GM10248 (cell line): ENCODE results near the gene DLGAP1.

Source experiments
- CTCF ChIA-PET: fragments of 300-600 bp; sonication (Branson Sonifier 250); formaldehyde crosslinking; extraction: SDS; loops from one replicate; lab custom pipeline; 2021; ENCODE audit warnings: antibody characterized with exemption; lab: Yijun Ruan, JAX
- POLR2A ChIA-PET: fragments of 350-650 bp; sonication (Branson Sonifier 250); formaldehyde crosslinking; extraction: SDS; loops from one replicate; lab custom pipeline; 2020; ENCODE audit warnings: antibody characterized with exemption; lab: Yijun Ruan, JAX
- DNase-seq: peaks from one replicate; pipeline ENCODE4 v3.0.0; 2012; ENCODE audit errors: extremely low spot score
- TF ChIP-seq, protein P1 (sequence below): IDR thresholded peaks from 2 replicates; pipeline ENCODE4 v1.5.1; 2012; ENCODE audit warnings: mild to moderate bottlenecking, low read depth; ENCODE audit errors: extremely low read depth, missing control alignments, control extremely low read depth

DLGAP1 gene

DNA sequence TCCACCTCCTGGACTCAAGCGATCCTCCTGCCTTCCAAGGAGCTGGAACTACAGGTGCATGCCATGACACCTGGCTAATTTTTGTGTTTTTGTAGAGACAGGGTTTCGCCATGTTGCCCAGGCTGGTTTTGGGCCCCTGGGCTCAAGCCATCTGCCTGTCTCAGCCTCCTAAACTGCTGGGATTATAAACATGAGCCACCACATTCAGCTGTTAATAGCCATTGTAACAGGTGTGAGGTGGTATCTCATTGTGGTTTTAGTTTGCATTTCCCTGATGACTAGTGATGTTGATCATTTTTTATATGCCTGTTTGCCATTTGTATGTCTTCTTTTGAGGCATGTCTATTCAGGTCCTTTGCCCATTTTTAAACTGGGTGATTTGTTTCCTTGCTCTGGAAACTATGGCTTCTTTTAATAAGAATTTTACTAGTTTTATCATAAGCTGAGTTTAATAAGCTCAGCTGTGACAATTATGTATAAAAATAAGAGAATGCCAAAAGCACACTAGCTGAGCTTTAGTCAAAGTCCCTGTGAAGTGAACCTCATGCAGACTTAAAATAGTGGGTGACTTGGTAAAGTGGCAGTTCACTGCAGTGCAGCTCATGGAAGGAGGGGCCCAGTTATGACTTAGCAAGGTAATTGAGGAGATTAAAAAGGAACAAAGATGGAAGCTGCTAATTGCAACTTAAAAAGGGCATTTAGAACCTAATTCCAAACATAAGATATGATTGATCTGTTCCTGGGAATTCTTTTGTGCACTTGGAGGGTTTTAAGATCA is 540.1 kb downstream of the DLGAP1 start:
- TF ChIP-seq, protein P1, sequence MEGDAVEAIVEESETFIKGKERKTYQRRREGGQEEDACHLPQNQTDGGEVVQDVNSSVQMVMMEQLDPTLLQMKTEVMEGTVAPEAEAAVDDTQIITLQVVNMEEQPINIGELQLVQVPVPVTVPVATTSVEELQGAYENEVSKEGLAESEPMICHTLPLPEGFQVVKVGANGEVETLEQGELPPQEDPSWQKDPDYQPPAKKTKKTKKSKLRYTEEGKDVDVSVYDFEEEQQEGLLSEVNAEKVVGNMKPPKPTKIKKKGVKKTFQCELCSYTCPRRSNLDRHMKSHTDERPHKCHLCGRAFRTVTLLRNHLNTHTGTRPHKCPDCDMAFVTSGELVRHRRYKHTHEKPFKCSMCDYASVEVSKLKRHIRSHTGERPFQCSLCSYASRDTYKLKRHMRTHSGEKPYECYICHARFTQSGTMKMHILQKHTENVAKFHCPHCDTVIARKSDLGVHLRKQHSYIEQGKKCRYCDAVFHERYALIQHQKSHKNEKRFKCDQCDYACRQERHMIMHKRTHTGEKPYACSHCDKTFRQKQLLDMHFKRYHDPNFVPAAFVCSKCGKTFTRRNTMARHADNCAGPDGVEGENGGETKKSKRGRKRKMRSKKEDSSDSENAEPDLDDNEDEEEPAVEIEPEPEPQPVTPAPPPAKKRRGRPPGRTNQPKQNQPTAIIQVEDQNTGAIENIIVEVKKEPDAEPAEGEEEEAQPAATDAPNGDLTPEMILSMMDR = no peak
- CTCF ChIA-PET = interaction anchor here (1.2 to 2.6 kb wide), 2 partner anchors 12 to 16 kb away, joined by 3 to 11 read pairs; no protein-coding TSS in a partner anchor
- POLR2A ChIA-PET = no interaction called here
- no peak for DNase-seq

DNA sequence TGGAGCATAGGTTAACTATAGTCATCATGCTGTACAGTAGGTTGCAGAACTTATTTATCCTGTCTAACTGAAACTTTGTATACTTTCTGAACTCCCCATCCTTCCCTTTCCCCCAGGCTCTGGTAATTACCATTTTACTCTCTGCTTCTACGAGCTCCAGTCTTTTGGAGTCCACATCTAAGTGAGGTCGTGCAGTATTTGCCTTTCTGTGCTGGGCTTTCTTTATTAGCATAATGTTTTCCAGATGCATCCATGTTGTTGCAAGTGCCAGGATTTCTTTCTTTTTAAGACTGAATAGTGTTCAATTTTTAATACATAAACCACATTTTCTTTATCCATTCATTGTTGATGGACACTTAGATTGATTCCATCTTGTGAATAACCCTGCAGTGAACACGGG is 541.0 kb downstream of the DLGAP1 start:
- POLR2A ChIA-PET = no interaction called here
- CTCF ChIA-PET = interaction anchor here (1.0 to 1.2 kb wide), 2 partner anchors 8 to 17 kb away, joined by 3 read pairs; no protein-coding TSS in a partner anchor
- DNase-seq = no peak
- TF ChIP-seq, protein P1 = no peak

DNA sequence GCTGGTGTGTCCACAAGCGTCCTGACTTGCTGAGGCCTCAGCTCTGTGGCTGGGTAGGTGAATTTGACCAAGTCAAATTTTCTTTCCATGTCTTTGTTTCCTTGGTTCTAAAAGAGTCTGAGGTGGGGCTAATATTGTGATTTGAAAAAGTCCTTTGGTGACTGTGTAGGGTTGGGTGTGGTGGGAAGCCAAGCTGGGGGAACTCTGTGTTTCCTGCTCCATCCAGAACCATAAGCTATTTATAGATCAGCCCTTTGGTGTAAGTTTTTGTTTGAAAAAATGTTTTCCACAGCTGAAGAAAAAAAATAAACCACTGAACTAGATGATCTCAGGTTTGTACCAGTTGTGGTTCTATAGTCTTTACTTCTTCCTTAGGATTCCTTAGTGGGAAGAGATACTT is 542.4 kb downstream of the DLGAP1 start:
- ChIA-PET POLR2A (no interaction called here), CTCF (interaction anchor here (1.1 kb wide), 1 partner anchor 10 kb away, joined by 3 read pairs; no protein-coding TSS in a partner anchor)
- TF ChIP-seq, protein P1 = no peak
- DNase-seq = no peak

DNA sequence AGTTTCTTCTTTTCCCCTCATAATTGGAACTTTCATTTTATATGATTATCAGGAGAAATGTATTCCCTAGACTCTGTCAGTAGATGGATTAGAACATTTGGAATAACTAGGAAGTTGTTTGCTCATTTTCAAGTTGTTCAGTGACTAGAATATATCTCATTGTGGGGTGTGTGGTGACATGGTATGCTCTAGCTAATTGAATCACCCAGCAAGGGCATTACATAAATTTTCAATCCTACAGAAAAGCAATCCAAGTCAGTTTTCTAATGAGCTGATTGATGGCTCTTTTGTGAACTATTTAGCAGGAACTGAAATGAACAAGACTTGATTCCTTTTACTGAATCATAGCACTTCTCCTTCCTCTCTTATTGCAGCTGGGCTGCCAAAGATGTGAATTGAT is 543.7 kb downstream of the DLGAP1 start:
- TF ChIP-seq, protein P1 = no peak
- ChIA-PET CTCF (no interaction called here), POLR2A (no interaction called here)
- DNase-seq = no peak

DNA sequence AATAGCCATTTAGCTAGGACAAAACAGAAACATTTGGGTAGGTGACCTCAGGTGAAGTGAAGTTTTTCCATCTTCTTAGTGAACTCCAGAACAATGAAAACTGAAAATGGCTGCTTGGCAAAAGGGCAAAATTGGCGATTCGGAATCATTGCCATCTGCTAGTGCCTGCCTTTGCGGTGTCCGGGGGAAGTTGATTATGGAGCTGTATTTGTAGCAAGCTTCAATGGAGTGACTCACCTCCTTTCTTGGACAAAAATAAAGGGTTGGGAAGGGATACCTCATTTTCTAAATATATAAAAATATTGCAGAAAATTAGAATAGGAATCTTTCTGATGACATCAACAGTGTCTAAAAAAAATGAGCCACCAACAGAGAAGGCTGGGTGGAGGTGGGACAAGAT is 544.6 kb downstream of the DLGAP1 start:
- ChIA-PET CTCF (no interaction called here), POLR2A (no interaction called here)
- TF ChIP-seq, protein P1 = no peak
- DNase-seq = no peak

DNA sequence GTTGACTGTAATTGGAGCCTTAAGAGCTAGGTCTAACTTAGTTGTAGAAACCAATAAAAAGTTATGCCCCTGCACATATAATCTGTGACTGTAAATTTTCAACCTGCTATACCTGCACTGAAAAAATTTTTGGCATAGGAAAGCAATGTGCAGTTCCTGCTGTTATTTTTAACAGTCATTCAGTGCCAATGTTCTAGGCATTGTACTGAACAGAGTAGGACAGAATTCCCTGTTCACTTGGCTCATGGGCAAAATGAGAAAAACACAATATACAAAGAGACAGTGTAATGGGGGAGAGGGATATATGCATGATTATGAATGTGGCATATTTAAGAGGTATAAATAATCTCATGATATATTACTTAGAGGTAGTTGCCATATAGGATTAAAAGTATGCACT is 547.2 kb downstream of the DLGAP1 start:
- TF ChIP-seq, protein P1 = no peak
- CTCF ChIA-PET = no interaction called here
- POLR2A ChIA-PET = no interaction called here
- DNase-seq = no peak
